ENCODE results near the gene FOXD1. TPM values are rescaled to one million over a fixed set of nuclear protein-coding genes. Genes with fewer than 3 reads are reported as not detected.

FOXD1 gene
- total and polyA plus RNA-seq, 2 donors (not counting 3 experiments of a cell fraction or from before 2014, with no cell fraction given) = 0.06 to 0.20 TPM

DNA sequence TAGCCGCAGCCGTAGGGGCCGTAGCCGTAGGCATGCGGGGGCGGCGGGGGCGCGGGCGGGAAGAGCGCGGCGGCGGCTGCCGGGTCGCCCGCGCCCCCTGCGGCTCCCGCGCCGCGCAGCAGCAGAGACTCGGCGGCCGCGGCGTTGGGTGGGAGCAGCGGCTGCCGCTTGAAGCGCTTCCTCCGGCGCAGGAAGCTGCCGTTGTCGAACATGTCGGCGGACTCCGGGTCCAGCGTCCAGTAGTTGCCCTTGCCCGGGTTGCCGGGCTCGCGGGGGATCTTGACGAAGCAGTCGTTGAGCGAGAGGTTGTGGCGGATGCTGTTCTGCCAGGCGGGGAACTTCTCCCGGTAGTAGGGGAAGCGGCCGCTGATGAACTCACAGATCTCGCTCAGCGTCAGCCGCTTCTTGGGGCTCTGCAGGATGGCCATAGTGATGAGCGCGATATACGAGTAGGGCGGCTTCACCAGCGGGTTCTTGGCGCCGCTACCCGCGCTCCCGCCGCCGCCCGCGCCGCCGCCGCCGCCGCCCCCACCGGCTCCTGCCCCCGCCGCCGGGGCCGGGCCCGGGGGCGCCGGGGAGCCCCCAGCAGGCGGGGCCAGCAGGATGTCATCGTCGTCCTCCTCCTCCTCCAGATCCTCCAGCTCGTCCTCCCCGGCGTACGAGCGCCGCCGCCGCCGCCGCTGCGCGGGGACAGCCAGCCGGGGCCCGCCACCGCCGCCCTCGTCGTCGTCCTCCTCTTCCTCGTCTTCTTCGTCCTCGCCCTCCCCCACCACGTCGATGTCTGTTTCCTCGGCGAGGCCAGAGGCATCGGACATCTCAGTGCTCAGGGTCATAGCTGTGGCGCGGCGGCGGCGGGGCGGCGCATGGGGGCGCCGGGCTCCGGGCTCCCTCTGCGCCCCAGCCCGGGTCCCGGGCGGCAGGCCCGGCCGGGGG lies 781 bp downstream of the FOXD1 start:
- POLR2A ChIA-PET = interaction anchor here (0.6 kb wide), 1 partner anchor 1014 kb away, joined by 5 read pairs; no protein-coding TSS in a partner anchor
- CTCF ChIA-PET = interaction anchor here (0.7 to 5.4 kb wide), 13 partner anchors 14 to 246 kb away, joined by 3 to 277 read pairs (median 3); no protein-coding TSS in a partner anchor
- Histone ChIP-seq H3K9me3 (replicated peaks; ENCODE audit: control insufficient read depth, insufficient read depth, low read length) (no peaks in the 10 kb centered on the region), H3K9ac (replicated peaks; ENCODE audit: extremely low read depth, insufficient read depth, low read length) (no peak overlapping the region), H3K79me2 (ENCODE audit: control insufficient read depth, insufficient read depth, low read length) (no peaks in the 10 kb centered on the region), H3K9me1 (replicated peaks; ENCODE audit: control insufficient read depth, extremely low read depth, insufficient read depth, low read length) (no peaks in the 10 kb centered on the region), H3K36me3 (ENCODE audit: control insufficient read depth in 2 of 2, extremely low read depth in 1 of 2, insufficient read depth in 2 of 2, low read length in 2 of 2) (no peaks in the 10 kb centered on the region), H3K4me1 (ENCODE audit: control insufficient read depth, extremely low read depth, insufficient read depth, low read length) (peaks cover 7% of the 10 kb centered on the region), H4K20me1 (replicated peaks; ENCODE audit: control insufficient read depth, extremely low read depth, insufficient read depth, low read length) (no peaks in the 10 kb centered on the region), H2AFZ (ENCODE audit: low read depth, low read length) (peak overlapping the region; percentile 70), H3K27me3 (ENCODE audit: control insufficient read depth in 2 of 2, insufficient read depth in 2 of 2, low read length in 2 of 2) (peaks cover 68 to 88% of the 10 kb centered on the region in 2 experiments), H3K4me2 (ENCODE audit: insufficient read depth, low read length) (peak overlapping the region; percentile 28), H3K4me3 (replicated peaks in 1 of 3; ENCODE audit: insufficient read depth in 1 of 3, low read depth in 1 of 3, low read length in 3 of 3) (peak overlapping the region in 1 of 3 experiments; percentile 33), H3K27ac (ENCODE audit: insufficient read depth, low read depth, low read length) (no peak overlapping the region)
- peak; percentile 41 for DNase-seq (ENCODE audit: low read depth, low spot score)
- dilution Hi-C loops (cut with MboI; ENCODE audit: extremely low pct_ligation_motif_present, low sequenced_read_pairs) (no loop called here), intact Hi-C loops (cut with micrococcal nuclease) (loop anchor here (2.0 kb wide), 1 partner anchor 77 kb away; no protein-coding TSS in a partner anchor)
- TF ChIP-seq FOS (IDR thresholded peaks at IDR 0.05; ENCODE audit: borderline replicate concordance, insufficient read depth, low read length) (no peak), POLR2A (IDR thresholded peaks at IDR 0.05; ENCODE audit: low read depth, low read length) (no peak), MYC (IDR thresholded peaks at IDR 0.05; ENCODE audit: low read depth, low read length) (no peak), JUN (IDR thresholded peaks at IDR 0.05; ENCODE audit: borderline replicate concordance, insufficient read depth, insufficient read length, low read depth) (no peak), GATA2 (IDR thresholded peaks at IDR 0.05; ENCODE audit: insufficient read depth, insufficient read length, low read depth, low read length) (no peak), EZH2 (IDR thresholded peaks at IDR 0.05; ENCODE audit: borderline replicate concordance, low read depth, low read length, severe bottlenecking) (peak; percentile 87)
- TF ChIP-seq, protein P1, sequence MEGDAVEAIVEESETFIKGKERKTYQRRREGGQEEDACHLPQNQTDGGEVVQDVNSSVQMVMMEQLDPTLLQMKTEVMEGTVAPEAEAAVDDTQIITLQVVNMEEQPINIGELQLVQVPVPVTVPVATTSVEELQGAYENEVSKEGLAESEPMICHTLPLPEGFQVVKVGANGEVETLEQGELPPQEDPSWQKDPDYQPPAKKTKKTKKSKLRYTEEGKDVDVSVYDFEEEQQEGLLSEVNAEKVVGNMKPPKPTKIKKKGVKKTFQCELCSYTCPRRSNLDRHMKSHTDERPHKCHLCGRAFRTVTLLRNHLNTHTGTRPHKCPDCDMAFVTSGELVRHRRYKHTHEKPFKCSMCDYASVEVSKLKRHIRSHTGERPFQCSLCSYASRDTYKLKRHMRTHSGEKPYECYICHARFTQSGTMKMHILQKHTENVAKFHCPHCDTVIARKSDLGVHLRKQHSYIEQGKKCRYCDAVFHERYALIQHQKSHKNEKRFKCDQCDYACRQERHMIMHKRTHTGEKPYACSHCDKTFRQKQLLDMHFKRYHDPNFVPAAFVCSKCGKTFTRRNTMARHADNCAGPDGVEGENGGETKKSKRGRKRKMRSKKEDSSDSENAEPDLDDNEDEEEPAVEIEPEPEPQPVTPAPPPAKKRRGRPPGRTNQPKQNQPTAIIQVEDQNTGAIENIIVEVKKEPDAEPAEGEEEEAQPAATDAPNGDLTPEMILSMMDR (IDR thresholded peaks at IDR 0.05; ENCODE audit: extremely low read depth in 1 of 2, insufficient read depth in 1 of 2, low read depth in 1 of 2, low read length in 2 of 2) = no peak
- TF ChIP-seq, protein P2, sequence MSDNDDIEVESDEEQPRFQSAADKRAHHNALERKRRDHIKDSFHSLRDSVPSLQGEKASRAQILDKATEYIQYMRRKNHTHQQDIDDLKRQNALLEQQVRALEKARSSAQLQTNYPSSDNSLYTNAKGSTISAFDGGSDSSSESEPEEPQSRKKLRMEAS (IDR thresholded peaks at IDR 0.05; ENCODE audit: insufficient read depth, insufficient read length) = no peak
- no TSS peak for BruUV-seq (replicated peaks)
- no peak for FAIRE-seq
